IMR-90 (cell line): ENCODE data around the gene ITGA6. TPM values are rescaled to one million over a fixed set of nuclear protein-coding genes. Genes with fewer than 3 reads are reported as not detected.

Experiments used
- ATAC-seq: fragments of 200-7000 bp; cut with Tn5 transposase; 2 replicates; pipeline ENCODE4 v1.9.1; 2020; ENCODE audit warnings: low read depth, mild to moderate bottlenecking, moderate library complexity
- BruUV-seq: library from RNA; stranded (reverse); fragments of 400-500 nt; replicated peaks from 2 replicates; lab custom pipeline; 2021; lab: Mats Ljungman, UMichigan
- CTCF ChIA-PET: fragments of 300-600 bp; formaldehyde crosslinking; extraction: SDS; loops from one replicate; lab custom pipeline; 2021; ENCODE audit warnings: antibody characterized with exemption; lab: Yijun Ruan, JAX
- POLR2A ChIA-PET: fragments of 300-600 bp; sonication (Branson Sonifier 250); formaldehyde crosslinking; loops from one replicate; lab custom pipeline; 2022; ENCODE audit warnings: antibody characterized with exemption; ENCODE audit not compliant: unreplicated experiment; lab: Charles Lee
- DNase-seq: peaks from one replicate; pipeline ENCODE4 v3.0.0; 2013
- H2AFZ ChIP-seq: replicated peaks from 2 replicates; pipeline ENCODE3; 2013; ENCODE audit warnings: low read length, mild to moderate bottlenecking; ENCODE audit not compliant: poor library complexity
- H2AK5ac ChIP-seq: 2 replicates; pipeline ENCODE4 v1.6.1; 2013; ENCODE audit warnings: low read depth, low read length, inconsistent platforms
- H2AK9ac ChIP-seq: replicated peaks from 2 replicates; pipeline ENCODE3; 2013; ENCODE audit warnings: mild to moderate bottlenecking, low read depth, low read length, moderate library complexity; ENCODE audit not compliant: poor library complexity
- H2BK120ac ChIP-seq: 2 replicates; pipeline ENCODE4 v1.6.1; 2013; ENCODE audit warnings: low read depth, low read length, inconsistent platforms
- H2BK15ac ChIP-seq: 3 replicates; pipeline ENCODE4 v1.6.1; 2013; ENCODE audit warnings: low read depth, low read length, inconsistent platforms
- H2BK20ac ChIP-seq: 2 replicates; pipeline ENCODE4 v1.6.1; 2013; ENCODE audit warnings: low read depth, mild to moderate bottlenecking, inconsistent platforms, low read length, moderate library complexity
- H2BK5ac ChIP-seq: 2 replicates; pipeline ENCODE4 v1.6.1; 2013; ENCODE audit warnings: mild to moderate bottlenecking, low read depth, low read length, inconsistent platforms; ENCODE audit not compliant: poor library complexity, severe bottlenecking
- H3K14ac ChIP-seq: replicated peaks from 2 replicates; pipeline ENCODE4 v1.6.1; 2013; ENCODE audit warnings: low read depth, low read length, inconsistent platforms
- H3K18ac ChIP-seq: 2 replicates; pipeline ENCODE4 v1.6.1; 2013; ENCODE audit warnings: low read depth, low read length, control low read depth
- H3K23ac ChIP-seq: 2 replicates; pipeline ENCODE4 v1.6.1; 2013; ENCODE audit warnings: low read depth, low read length, inconsistent platforms
- H3K27ac ChIP-seq: 2 replicates; pipeline ENCODE4 v1.5.1; 2013; ENCODE audit warnings: mild to moderate bottlenecking, control low read depth, low read length; ENCODE audit not compliant: insufficient read depth
- H3K27me3 ChIP-seq: 2 replicates; pipeline ENCODE4 v1.6.1; 2013; ENCODE audit warnings: low read length; ENCODE audit not compliant: control insufficient read depth, insufficient read depth
- H3K36me3 ChIP-seq: 2 replicates; pipeline ENCODE4 v1.6.1; 2013; ENCODE audit warnings: low read length, mixed read lengths; ENCODE audit not compliant: control insufficient read depth, insufficient read depth
- H3K4ac ChIP-seq: 2 replicates; pipeline ENCODE4 v1.6.1; 2013; ENCODE audit warnings: low read depth, low read length, inconsistent platforms
- H3K4me1 ChIP-seq: 2 replicates; pipeline ENCODE4 v1.6.1; 2013; ENCODE audit warnings: low read length, mixed read lengths; ENCODE audit not compliant: control insufficient read depth, insufficient read depth
- H3K4me2 ChIP-seq: 2 replicates; pipeline ENCODE4 v1.6.1; 2013; ENCODE audit warnings: low read depth, mild to moderate bottlenecking, control low read depth, low read length, moderate library complexity
- H3K4me3 ChIP-seq: 2 replicates; pipeline ENCODE4 v1.5.1; 2013; ENCODE audit warnings: low read depth, mild to moderate bottlenecking, control low read depth, low read length, moderate library complexity; ENCODE audit not compliant: insufficient read depth
- H3K56ac ChIP-seq: 2 replicates; pipeline ENCODE4 v1.6.1; 2013; ENCODE audit warnings: low read length, inconsistent platforms; ENCODE audit not compliant: insufficient read depth; ENCODE audit errors: extremely low read depth
- H3K79me1 ChIP-seq, 2 experiments: 2 replicates each; pipeline ENCODE4 v1.6.1; 2013; ENCODE audit warnings: low read length in 2 of 2, inconsistent platforms in 1 of 2, low read depth in 1 of 2
- H3K9ac ChIP-seq: 2 replicates; pipeline ENCODE4 v1.6.1; 2013; ENCODE audit warnings: low read depth, low read length, control low read depth
- H3K9me1 ChIP-seq: 2 replicates; pipeline ENCODE4 v1.6.1; 2013; ENCODE audit warnings: low read length, inconsistent platforms; ENCODE audit not compliant: insufficient read depth
- H3K9me3 ChIP-seq: 2 replicates; pipeline ENCODE4 v1.6.1; 2013; ENCODE audit warnings: low read length; ENCODE audit not compliant: control insufficient read depth, insufficient read depth
- H4K20me1 ChIP-seq: 2 replicates; pipeline ENCODE4 v1.6.1; 2013; ENCODE audit warnings: low read length, inconsistent platforms; ENCODE audit not compliant: insufficient read depth
- H4K5ac ChIP-seq: 2 replicates; pipeline ENCODE4 v1.6.1; 2013; ENCODE audit warnings: mild to moderate bottlenecking, low read depth, low read length, control low read depth
- H4K8ac ChIP-seq, 2 experiments: 2 replicates each; pipeline ENCODE4 v1.6.1; 2013; ENCODE audit warnings: low read depth in 2 of 2, low read length in 2 of 2, control low read depth in 1 of 2, inconsistent platforms in 1 of 2
- H4K91ac ChIP-seq: 2 replicates; pipeline ENCODE4 v1.6.1; 2013; ENCODE audit warnings: low read depth, low read length, inconsistent platforms; ENCODE audit not compliant: insufficient read depth
- BHLHE40 ChIP-seq: fragments of 150-350 bp; IDR thresholded peaks from 2 replicates; pipeline ENCODE4 v1.6.1; 2016; ENCODE audit warnings: mild to moderate bottlenecking, low read depth, low read length
- CEBPB ChIP-seq: IDR thresholded peaks from 2 replicates; pipeline ENCODE4 v1.6.1; 2012; ENCODE audit warnings: low read depth, low read length, improper control_type of control experiment
- CHD1 ChIP-seq: IDR thresholded peaks from 2 replicates; pipeline ENCODE4 v1.6.1; 2012; ENCODE audit warnings: low read depth, low read length, improper control_type of control experiment
- FOS ChIP-seq: fragments of 150-350 bp; IDR thresholded peaks from 2 replicates; pipeline ENCODE4 v1.6.1; 2016; ENCODE audit warnings: low read depth, low read length
- MAFK ChIP-seq: IDR thresholded peaks from 2 replicates; pipeline ENCODE4 v1.6.1; 2012; ENCODE audit warnings: low read depth, low read length, improper control_type of control experiment
- MAZ ChIP-seq: IDR thresholded peaks from 2 replicates; pipeline ENCODE4 v1.6.1; 2012; ENCODE audit warnings: low read depth, mild to moderate bottlenecking, low read length, improper control_type of control experiment, moderate library complexity, borderline replicate concordance
- MXI1 ChIP-seq: IDR thresholded peaks from 2 replicates; pipeline ENCODE4 v1.6.1; 2012; ENCODE audit warnings: low read depth, mild to moderate bottlenecking, low read length, moderate library complexity, borderline replicate concordance
- NFE2L2 ChIP-seq: fragments of 150-350 bp; IDR thresholded peaks from 2 replicates; pipeline ENCODE4 v1.6.1; 2016; ENCODE audit warnings: low read depth, mild to moderate bottlenecking, low read length
- POLR2A ChIP-seq: IDR thresholded peaks from 2 replicates; pipeline ENCODE4 v1.6.1; 2012; ENCODE audit warnings: mild to moderate bottlenecking, low read depth, low read length
- RAD21 ChIP-seq: IDR thresholded peaks from 2 replicates; pipeline ENCODE4 v1.6.1; 2012; ENCODE audit warnings: low read length, improper control_type of control experiment
- RCOR1 ChIP-seq: IDR thresholded peaks from 2 replicates; pipeline ENCODE4 v1.6.1; 2012; ENCODE audit warnings: mild to moderate bottlenecking, low read length, improper control_type of control experiment; ENCODE audit not compliant: insufficient replicate concordance
- RFX5 ChIP-seq: IDR thresholded peaks from 2 replicates; pipeline ENCODE4 v1.8.0; 2012; ENCODE audit warnings: low read depth, mild to moderate bottlenecking, low read length, moderate library complexity
- SMC3 ChIP-seq: fragments of 150-350 bp; IDR thresholded peaks from 2 replicates; pipeline ENCODE4 v1.6.1; 2016; ENCODE audit warnings: low read depth, mild to moderate bottlenecking, antibody characterized with exemption, low read length, moderate library complexity
- WGBS, 2 experiments: methylation state at CpG; one replicate each; pipeline versions ENCODE4 v1.1.5 to v1.1.7; 2013; ENCODE audit warnings: missing lambda C conversion rate in 2 of 2; ENCODE audit not compliant: insufficient read length in 1 of 2; ENCODE audit errors: extremely low coverage in 2 of 2; 5-methylcytosine and 5-hydroxymethylcytosine counted together
- dilution Hi-C: fragments of 300-500 bp; cut with HindIII; formaldehyde crosslinking; loops from one replicate; pipeline ENCODE4 v1.14.3; 2018; ENCODE audit warnings: low sequenced_read_pairs; ENCODE audit not compliant: unreplicated experiment
- in situ Hi-C: fragments of 300-500 bp; cut with MboI; formaldehyde crosslinking; loops from 3 replicates; pipeline ENCODE4 v1.14.3; 2019; ENCODE audit warnings: low sequenced_read_pairs, inconsistent platforms, mixed read lengths
- intact Hi-C: fragments of 100-400 bp; cut with micrococcal nuclease; formaldehyde crosslinking; loops from 2 replicates; pipeline ENCODE4 v1.10.0; 2022
- polyA plus RNA-seq, 3 experiments: library from polyadenylated mRNA; depleted of rRNA; stranded (reverse); fragments of >200 nt; gene quantifications; 2 replicates each; pipeline ENCODE4 v1.2.3, GENCODE V29; 2012; ENCODE audit warnings: low replicate concordance in 1 of 3
- total RNA-seq: library from RNA; depleted of rRNA; stranded (reverse); fragments of >200 nt; gene quantifications from 2 replicates; pipeline ENCODE4 v1.2.3, GENCODE V29; 2012
- TF ChIP-seq, protein P1 (sequence below): fragments of 150-350 bp; IDR thresholded peaks from 2 replicates; pipeline ENCODE4 v1.6.1; 2016; ENCODE audit warnings: low read depth, mild to moderate bottlenecking, low read length, moderate library complexity, borderline replicate concordance
- TF ChIP-seq, protein P2 (sequence below): conservative IDR thresholded peaks from 2 replicates; pipeline ENCODE4 v1.5.1; 2012; ENCODE audit warnings: mild to moderate bottlenecking, low read depth, low read length, improper control_type of control experiment
- TF ChIP-seq, protein P3 (sequence below): fragments of 150-350 bp; IDR thresholded peaks from 2 replicates; pipeline ENCODE4 v1.6.1; 2017; ENCODE audit warnings: mild to moderate bottlenecking, antibody characterized with exemption, low read length, low read depth

ITGA6 gene
- total and polyA plus RNA-seq, 2 of the 4 experiments (the other 2 are of a cell fraction) = 12.5 to 43.9 TPM

DNA sequence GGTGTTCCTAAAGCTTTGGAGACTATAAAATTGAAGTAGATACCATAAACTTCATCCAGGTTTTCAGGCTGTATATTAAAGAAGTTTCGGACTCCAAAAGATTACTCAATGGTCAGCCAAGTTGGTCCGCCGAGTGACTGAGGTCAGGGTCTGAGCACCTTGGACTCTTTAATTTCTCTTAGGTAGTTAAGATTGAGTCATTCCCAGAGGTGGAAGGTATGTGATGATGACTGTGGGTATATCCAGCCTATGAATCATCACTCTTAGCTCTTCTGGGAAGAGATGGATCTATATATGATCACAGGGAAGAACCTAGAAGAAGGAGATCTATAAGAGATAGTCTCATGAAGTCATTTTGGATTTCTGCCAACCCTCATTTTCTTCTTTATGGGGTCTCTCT lies 3.3 kb downstream of the ITGA6 start:
- Histone ChIP-seq H3K4me3 (no peak overlapping the region), H3K14ac (no peak overlapping the region)

More for the DNA sequence above, 3.3 kb downstream of the ITGA6 start:
- H3K27ac ChIP-seq = no peak overlapping the region
- dilution Hi-C loops = no loop called here
- no peaks in the 10 kb centered on the region for H3K9me3 ChIP-seq
- no peak overlapping the region for H2BK15ac ChIP-seq
- peaks cover 2% of the 10 kb centered on the region; the same call in 1 of the 2 replicates for H3K9me1 ChIP-seq
- DNase-seq (peak; percentile 33), ATAC-seq (no peak)
- peaks cover 7% of the 10 kb centered on the region for H3K4me1 ChIP-seq
- no peaks in the 10 kb centered on the region for H3K36me3 ChIP-seq
- TF ChIP-seq SMC3 (no peak), RAD21 (no peak), MXI1 (no peak), CHD1 (no peak), RFX5 (no peak), CEBPB (no peak), RCOR1 (no peak), NFE2L2 (no peak), MAFK (no peak), POLR2A (no peak), MAZ (no peak), FOS (no peak), BHLHE40 (no peak)
- TF ChIP-seq, protein P1, sequence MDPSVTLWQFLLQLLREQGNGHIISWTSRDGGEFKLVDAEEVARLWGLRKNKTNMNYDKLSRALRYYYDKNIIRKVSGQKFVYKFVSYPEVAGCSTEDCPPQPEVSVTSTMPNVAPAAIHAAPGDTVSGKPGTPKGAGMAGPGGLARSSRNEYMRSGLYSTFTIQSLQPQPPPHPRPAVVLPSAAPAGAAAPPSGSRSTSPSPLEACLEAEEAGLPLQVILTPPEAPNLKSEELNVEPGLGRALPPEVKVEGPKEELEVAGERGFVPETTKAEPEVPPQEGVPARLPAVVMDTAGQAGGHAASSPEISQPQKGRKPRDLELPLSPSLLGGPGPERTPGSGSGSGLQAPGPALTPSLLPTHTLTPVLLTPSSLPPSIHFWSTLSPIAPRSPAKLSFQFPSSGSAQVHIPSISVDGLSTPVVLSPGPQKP = no peak
- TF ChIP-seq, protein P2, sequence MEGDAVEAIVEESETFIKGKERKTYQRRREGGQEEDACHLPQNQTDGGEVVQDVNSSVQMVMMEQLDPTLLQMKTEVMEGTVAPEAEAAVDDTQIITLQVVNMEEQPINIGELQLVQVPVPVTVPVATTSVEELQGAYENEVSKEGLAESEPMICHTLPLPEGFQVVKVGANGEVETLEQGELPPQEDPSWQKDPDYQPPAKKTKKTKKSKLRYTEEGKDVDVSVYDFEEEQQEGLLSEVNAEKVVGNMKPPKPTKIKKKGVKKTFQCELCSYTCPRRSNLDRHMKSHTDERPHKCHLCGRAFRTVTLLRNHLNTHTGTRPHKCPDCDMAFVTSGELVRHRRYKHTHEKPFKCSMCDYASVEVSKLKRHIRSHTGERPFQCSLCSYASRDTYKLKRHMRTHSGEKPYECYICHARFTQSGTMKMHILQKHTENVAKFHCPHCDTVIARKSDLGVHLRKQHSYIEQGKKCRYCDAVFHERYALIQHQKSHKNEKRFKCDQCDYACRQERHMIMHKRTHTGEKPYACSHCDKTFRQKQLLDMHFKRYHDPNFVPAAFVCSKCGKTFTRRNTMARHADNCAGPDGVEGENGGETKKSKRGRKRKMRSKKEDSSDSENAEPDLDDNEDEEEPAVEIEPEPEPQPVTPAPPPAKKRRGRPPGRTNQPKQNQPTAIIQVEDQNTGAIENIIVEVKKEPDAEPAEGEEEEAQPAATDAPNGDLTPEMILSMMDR = no peak
- TF ChIP-seq, protein P3, sequence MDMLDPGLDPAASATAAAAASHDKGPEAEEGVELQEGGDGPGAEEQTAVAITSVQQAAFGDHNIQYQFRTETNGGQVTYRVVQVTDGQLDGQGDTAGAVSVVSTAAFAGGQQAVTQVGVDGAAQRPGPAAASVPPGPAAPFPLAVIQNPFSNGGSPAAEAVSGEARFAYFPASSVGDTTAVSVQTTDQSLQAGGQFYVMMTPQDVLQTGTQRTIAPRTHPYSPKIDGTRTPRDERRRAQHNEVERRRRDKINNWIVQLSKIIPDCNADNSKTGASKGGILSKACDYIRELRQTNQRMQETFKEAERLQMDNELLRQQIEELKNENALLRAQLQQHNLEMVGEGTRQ = no peak
- no peak overlapping the region for H3K23ac ChIP-seq
- no peak overlapping the region for H2AK9ac ChIP-seq
- H2AK5ac ChIP-seq = 0 out of 2 replicates have a peak overlapping the region, but pooled peaks have one; percentile 35
- H3K56ac ChIP-seq = no peak overlapping the region
- H4K5ac ChIP-seq = no peak overlapping the region
- H4K8ac ChIP-seq = no peak overlapping the region
- no peak overlapping the region for H4K91ac ChIP-seq
- peaks cover 32 to 56% of the 10 kb centered on the region in 2 experiments for H3K79me1 ChIP-seq
- no CpG with 5 or more reads among the region's 3 CpGs for WGBS, 2 experiments
- no peaks in the 10 kb centered on the region for H4K20me1 ChIP-seq
- H3K27me3 ChIP-seq = peaks cover 3% of the 10 kb centered on the region; the same call in 1 of the 2 replicates
- no peak overlapping the region for H3K18ac ChIP-seq
- intact Hi-C loops = no loop called here
- H2BK5ac ChIP-seq = no peak overlapping the region
- no peak overlapping the region for H3K9ac ChIP-seq
- in situ Hi-C loops = no loop called here
- H2AFZ ChIP-seq = no peak overlapping the region
- no peak overlapping the region for H3K4me2 ChIP-seq
- ChIA-PET CTCF (no interaction called here), POLR2A (no interaction called here)
- H3K4ac ChIP-seq = no peak overlapping the region
- H2BK120ac ChIP-seq = no peak overlapping the region
- BruUV-seq = no TSS peak
- H2BK20ac ChIP-seq = no peak overlapping the region
